Embryonic facial prominence (tissue), 1 donor: ENCODE results near the gene MEI4.

ENCODE experiments used
- DNase-seq: peaks from one replicate; pipeline ENCODE4 v3.0.0-alpha.2; 2016; ENCODE audit errors: extremely low spot score

The MEI4 gene

GRCh38 chr6:77962070-77962469 is 309.2 kb downstream of the MEI4 start:
- no peak for DNase-seq

- DNase-seq, result no peak
Observed at GRCh38 chr6:77965449-77965848, 312.6 kb downstream of the MEI4 start.

- no peak for DNase-seq
Observed at GRCh38 chr6:77972334-77972733, 319.5 kb downstream of the MEI4 start.
